HG02870 (cell line): ENCODE data around the gene CDH4.
"Not testable (repeated sequence)": the region's sequence is repeated elsewhere in the genome, so short reads cannot be mapped to it uniquely, and the experiment has no call there.

Experiments used
- ATAC-seq: cut with Tn5 transposase; IDR thresholded peaks from one replicate; pipeline ENCODE4 v1.9.1; 2021; ENCODE audit warnings: mild to moderate bottlenecking, moderate library complexity; ENCODE audit not compliant: unreplicated experiment

Gene CDH4

GRCh38 chr20:61450549-61450948, 198.5 kb downstream of the CDH4 start:
- ATAC-seq, result no peak

DNA sequence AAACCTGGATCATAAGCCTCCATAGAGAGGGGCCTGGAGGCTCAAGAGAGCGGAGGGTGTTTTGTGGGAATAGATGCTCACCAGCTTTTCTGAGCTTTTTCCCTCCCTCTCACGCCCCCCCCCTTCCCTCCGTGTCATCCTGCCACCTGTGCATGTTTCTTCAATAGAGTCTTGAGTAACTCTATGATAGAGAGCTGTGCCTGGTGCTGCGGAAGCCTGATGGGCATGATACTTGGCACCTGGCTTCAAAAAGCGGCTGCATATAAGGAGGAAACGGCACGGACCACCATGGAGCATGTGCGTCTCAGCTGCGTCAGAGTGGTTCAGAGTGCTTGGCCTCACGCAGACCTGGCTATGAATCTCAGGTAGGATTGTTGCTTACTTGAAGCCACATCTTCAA, 198.9 kb downstream of the CDH4 start:
- no peak for ATAC-seq

DNA sequence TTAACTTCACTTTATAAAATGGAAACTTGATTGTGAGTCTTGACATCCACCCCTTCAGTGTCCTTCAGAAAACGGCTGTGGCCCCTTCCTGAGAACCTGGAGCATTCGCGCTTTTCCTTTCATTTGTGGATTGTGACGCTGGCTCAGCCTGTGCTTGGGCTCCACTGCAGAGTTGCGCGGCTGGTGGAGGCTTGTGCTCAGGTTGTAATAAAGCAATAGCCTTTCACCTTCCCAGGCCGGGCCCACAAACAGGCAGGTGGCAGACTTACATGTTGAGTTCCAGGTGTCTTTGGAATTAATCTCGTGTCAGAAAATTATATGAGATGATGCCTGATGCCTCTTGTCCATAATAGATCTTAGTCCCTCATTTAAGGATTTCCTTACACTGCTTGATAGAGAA, 199.9 kb downstream of the CDH4 start:
- no peak for ATAC-seq

GRCh38 chr20:61453219-61453618, 201.2 kb downstream of the CDH4 start:
- no peak for ATAC-seq

GRCh38 chr20:61453623-61454022, 201.6 kb downstream of the CDH4 start:
- ATAC-seq, result not testable (repeated sequence)

DNA sequence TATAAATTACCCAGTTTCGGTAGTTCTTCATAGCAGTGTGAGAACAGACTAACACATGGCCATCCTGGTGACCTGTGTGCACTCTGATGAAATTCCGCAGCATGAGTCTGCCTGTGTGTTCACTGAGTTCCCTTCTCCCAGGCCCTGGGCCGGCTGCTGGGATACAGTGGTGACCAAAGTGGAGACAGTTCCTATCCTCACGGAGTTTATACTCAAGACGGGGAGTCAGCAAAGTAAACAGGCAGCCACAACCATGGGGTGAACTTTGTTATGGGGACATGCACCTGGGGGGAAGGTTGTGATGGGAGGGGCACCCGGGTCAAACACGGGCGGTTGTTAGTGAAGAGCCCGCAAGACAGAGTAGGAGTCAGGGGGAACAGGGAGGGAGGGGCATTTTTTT, 202.0 kb downstream of the CDH4 start:
- no peak for ATAC-seq

DNA sequence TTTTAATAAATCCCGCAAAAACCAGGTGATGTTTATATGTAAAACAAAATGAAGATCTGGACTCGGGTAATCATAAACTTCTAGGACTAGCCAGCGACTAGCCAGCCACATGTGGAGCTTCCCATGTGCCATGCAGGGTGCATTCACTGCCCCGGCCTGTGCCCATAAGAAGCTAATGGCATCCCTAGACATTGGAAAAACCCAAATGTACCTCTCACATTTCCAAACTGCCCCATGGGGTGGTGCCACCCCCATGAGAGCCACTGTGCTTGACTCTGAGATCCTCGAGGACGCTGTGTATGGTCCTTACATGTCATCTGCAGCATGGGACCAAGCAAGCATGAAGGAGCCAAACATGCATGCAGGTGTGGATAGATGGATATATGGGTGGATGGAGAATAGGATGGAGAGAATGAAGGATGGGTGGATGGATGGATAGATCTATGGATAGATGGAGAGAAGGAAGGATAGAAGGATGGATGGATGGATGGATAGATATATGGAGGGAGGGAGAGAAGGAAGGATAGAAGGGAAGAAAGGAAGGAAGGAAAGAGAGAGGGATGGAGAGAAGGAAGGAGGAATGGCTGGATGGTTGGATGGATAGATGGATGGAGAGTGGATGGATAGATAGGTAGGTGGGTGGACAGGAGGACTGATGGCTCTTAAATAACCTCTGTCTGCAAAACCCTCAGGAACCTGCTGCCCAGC, 203.6 kb downstream of the CDH4 start:
- no peak for ATAC-seq

- ATAC-seq, result no peak
Measured at GRCh38 chr20:61457725-61458124, 205.7 kb downstream of the CDH4 start.

- no peak for ATAC-seq
Measured at GRCh38 chr20:61458146-61458746, 206.2 kb downstream of the CDH4 start.

- no peak for ATAC-seq
Measured at GRCh38 chr20:61459266-61459665, 207.2 kb downstream of the CDH4 start.

DNA sequence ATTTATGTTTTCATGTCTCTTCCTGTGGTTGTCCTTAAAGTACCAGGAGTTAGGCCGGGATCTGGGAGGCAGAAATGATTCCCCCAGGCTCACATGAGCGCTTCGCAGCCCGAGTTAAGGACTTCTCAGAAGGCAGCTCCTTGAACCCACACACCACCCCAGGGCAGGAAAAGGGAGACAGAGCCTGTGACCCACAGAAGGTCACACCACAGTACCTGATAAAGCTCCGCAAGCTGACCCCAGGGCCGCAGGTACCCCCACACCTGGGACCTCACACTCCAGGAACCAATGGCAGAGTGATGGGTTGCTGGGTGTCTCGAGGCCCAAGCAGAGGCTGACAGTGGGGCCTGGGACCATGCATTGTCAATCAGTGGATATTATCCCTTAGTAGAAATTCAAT, 207.6 kb downstream of the CDH4 start:
- ATAC-seq, result no peak

- ATAC-seq, result no peak
Measured at GRCh38 chr20:61460261-61461052, 208.4 kb downstream of the CDH4 start.

- ATAC-seq, result no peak
Measured at GRCh38 chr20:61461461-61461860, 209.4 kb downstream of the CDH4 start.

- ATAC-seq, result no peak
Measured at GRCh38 chr20:61464307-61465303, 212.5 kb downstream of the CDH4 start.

GRCh38 chr20:61475729-61476128, 223.7 kb downstream of the CDH4 start:
- ATAC-seq, result no peak

DNA sequence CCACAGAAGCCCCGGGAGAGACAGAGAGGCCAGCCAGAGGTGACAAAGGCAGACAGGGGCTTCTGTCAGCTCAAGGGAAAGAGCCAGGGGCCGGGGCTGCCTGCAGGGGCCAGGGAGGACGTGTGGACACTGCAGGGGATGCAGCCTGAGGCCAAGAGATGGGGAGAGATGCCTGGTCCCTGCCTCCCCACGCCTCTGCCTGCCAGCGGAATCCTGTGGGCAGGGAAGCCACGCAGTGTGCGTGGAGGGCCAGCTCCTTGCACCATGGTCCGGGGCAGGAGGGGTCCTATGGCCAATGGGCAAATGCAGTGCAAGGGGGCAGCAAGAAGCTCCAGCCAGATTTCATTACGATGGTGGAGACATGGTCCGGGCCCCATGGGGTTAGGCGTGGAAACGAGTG, 224.9 kb downstream of the CDH4 start:
- ATAC-seq, result no peak

- no peak for ATAC-seq
Measured at GRCh38 chr20:61477451-61477861, 225.4 kb downstream of the CDH4 start.

- no peak for ATAC-seq
Measured at GRCh38 chr20:61478094-61478493, 226.0 kb downstream of the CDH4 start.

- no peak for ATAC-seq
Measured at GRCh38 chr20:61478611-61479305, 226.7 kb downstream of the CDH4 start.

DNA sequence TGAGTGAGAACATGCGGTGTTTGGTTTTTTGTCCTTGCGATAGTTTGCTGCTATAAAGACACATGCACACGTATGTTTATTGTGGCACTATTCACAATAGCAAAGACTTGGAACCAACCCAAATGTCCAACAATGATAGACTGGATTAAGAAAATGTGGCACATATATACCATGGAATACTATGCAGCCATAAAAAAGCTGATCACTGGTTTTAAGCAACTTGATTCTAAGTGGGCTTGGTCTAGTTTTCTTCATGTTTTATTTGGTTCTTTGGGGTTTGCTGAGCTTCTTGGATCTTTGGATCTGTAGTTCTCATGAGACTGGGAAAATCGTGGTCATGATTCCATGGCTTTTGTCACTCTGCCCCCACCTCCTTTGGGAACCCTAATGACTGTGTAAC, 227.4 kb downstream of the CDH4 start:
- ATAC-seq, result not testable (repeated sequence)
